GM18867 (cell line): Measurements from ENCODE around the gene VWA3B.

Experiments used
- ATAC-seq: cut with Tn5 transposase; IDR thresholded peaks from one replicate; pipeline ENCODE4 v1.9.1; 2021; ENCODE audit warnings: mild to moderate bottlenecking, moderate library complexity; ENCODE audit not compliant: unreplicated experiment

Gene VWA3B

DNA sequence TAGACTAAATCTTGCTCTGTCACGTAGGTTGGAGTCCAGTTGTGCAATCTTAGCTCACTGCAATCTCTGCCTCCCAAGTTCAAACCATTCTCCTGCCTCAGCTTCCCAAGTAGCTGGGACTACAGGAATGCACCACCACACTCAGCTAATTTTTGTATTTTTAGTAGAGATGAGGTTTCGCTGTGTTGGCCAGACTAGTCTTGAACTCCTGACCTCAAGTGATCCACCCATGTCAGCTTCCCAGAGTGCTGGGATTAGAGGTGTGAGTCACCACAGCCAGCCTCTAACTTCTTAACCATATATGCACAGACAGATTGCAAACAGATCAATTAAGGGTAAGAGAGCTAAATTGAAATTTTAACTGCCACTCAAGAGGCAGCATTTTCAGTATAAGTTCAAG, 237.2 kb downstream of the VWA3B start:
- ATAC-seq, result no peak

GRCh38 chr2:98327776-98328175, 240.8 kb downstream of the VWA3B start:
- ATAC-seq, result no peak

DNA sequence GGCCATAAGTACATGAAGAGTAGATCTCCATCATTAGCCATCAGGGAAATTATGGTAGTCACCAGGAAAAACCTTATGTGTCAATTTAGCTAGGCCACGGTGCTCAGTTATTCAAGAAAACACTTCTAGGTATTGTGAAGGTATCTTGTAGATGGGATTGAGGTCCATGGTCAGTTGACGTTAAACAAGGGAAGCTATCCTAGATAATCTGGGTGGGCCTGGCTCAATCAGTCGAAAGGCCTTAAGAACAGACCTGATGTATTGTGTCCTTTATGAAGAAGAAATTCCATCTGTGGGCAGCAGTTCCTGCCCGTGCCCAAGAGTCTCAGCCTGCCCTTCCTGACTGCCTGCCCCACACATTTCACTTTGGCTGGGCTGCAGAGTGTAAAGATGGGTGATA, 242.6 kb downstream of the VWA3B start:
- no peak for ATAC-seq

DNA sequence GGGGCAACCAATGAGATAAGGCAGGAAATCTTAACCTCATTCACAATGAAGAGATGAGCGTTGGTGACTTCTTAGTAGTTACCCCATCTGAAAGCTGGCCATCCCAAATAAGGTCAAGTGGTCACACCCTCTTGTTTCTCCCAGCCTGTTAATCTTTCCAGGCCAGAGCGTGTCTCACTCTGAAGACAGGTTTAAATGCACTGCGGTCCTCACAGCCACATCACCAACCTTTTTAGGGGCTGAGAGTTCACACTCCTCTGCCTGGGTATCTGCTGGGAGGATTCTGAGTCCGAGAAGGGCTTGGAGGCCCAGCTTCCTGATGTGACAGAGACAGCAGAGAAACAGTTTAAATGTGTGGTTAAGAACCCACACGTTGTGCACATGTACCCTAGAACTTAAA, 246.0 kb downstream of the VWA3B start:
- ATAC-seq, result no peak

GRCh38 chr2:98333922-98334321, 247.0 kb downstream of the VWA3B start:
- ATAC-seq, result no peak

DNA sequence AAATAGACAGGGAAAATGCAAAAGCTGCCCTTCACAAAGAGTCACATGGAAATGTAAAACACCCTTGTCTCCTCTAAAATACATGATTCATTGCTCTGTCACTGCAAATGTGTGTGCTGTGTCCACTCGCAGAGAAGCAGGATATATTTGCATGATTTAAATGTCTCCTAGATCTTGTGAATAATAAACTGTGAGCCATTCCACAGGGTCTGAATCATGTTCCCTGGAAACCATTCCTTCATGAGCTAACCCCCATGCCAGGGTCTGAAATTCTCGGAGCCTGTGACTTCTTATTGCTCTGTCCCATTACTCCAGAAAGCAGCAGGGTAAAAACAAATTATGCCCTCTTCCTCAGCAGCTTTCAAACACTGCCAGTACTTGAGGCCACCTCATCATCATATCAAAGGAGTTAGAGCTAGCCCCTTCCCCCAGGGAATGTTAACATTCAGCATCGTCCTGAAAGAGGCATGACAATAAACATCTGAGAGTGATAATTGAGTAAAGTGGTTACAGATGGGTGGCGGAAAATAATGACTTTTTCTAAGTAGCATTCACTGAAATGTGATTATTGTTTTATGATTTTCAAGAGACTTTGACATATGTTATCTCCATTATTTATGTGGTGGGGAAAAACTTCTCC, 247.6 kb downstream of the VWA3B start:
- ATAC-seq, result no peak

- ATAC-seq, result no peak
These were observed 248.3 kb downstream of the VWA3B start for GRCh38 chr2:98335271-98335670.

DNA sequence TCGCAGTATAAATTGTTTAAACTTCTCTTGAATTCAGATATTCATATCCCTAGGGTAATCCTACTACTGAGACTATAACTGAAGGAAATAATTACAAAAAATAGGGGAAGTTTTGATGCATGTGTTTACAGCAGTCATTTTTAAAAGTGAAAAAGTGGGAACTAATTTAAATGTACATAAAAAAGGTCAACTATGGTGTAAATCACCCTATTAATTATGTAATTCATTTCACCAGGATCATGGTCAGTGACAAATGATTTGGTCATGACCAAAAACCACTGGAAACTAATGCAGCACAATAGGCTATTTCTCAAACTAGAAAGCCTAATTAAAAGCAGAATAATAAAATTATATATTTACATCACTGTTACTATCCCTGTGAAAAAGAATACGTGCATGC, 254.3 kb downstream of the VWA3B start:
- no peak for ATAC-seq

- ATAC-seq, result no peak
These were observed 256.3 kb downstream of the VWA3B start for GRCh38 chr2:98343285-98343684.

DNA sequence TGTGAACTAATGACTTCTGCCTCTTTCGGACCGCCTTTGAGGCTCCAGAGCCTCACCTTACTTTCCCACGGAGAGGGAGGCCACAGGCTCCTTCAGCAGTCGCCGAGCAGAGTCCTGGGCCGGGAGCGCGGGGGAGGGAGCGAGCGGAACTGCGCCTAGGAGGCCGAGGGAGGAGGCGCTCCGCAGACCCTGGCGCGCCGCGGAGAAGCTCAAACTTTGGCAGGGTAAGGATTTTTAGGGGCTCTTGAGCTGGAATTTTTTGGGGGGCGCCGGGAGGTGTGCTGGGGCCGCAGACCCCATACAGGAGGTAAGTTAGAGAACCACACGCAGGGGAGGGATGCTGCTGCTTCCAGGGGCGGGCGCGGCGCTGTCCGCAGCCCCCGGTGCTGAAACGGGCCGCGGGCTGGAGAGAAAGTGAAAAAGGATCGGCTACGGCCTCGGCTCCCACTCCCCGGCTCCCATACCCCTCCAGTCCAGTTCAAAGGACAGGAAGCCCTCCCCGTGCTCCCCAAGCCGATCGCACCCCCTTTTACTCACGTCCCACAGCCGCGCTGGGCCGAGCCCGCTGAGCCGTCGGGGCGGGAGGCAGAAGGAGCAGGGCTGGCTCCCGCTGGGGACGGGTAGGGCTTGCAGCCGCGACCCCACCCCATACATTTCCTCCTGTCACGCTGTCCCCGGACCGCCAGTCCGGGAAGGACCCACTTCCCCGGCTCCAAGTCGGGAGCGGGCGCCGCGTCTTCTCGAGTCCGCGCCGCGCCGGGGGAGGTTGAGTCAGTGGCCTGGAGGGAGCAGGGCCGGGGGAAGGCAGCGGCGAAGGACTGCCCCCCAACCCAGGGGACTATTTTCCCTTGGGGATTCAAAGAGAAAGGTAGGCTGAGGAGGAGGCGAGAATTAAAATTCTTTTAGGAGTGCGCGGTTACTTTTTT, 259.6 kb downstream of the VWA3B start, which contains the start of gene CNGA3:
Gene CNGA3, plus strand, starts transcription at position 146 of the 926 bp plus-strand sequence. CDS start 23,520 bp downstream, outside the sequence.
- ATAC-seq, result no peak

DNA sequence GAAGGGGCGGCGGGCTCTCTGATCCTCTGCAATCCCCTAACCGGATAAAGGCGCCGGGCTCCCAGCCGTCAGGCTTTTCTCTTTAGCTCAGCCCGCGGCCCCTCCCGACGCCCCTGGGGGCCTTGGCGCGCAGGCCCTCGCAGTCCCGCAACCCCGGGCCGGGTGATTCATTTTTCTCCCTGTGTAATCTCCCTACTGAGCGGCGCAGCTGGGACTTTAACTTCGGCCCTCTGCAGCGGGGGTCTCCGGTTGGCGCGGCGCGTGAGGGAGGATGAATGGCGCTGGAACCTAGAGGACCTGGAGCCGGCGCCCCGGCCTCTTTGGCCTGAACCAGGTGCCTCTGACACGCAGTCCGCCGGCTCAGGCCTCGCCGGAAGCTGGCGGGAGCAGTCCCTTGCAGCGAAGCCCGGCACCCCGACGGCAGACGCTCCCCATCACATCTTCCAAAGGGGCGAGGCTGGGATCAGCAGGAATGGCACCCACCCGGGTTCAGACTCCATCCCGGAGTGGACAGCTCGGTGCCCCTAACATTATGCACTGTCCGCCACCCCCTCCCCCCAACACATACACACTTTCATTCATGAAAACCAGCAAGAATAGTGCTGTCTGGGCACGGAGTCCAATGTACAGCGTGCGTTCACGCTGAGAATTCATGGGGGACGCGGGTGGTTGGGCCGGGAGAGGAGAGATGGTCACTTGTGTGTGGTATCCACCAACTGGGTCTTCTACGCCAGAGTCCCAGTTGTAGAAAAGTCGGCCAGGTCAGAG, 260.5 kb downstream of the VWA3B start:
- ATAC-seq, result no peak

- ATAC-seq, result no peak
These were observed 261.1 kb downstream of the VWA3B start for GRCh38 chr2:98348066-98348561.

GRCh38 chr2:98350411-98350810, 263.4 kb downstream of the VWA3B start:
- no peak for ATAC-seq

DNA sequence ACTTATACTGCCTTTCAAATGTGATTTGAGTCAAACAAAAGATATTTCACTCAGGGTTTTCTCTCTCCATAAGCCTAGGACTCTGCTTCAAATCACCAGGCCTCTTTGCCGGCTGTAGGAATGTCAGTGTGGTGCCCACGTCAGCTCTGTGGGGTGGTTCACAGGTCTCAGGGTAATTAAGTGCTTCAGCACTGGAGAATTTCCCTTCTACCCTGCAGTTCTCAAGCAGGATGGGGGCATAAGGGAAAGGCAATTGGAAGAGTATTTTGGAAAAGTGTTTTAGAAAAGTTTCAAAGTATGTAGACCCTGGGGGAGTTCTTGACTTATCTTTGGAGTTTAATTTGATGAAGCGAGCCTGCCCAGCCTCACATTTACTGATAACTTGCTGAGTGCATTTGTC, 268.9 kb downstream of the VWA3B start:
- no peak for ATAC-seq

DNA sequence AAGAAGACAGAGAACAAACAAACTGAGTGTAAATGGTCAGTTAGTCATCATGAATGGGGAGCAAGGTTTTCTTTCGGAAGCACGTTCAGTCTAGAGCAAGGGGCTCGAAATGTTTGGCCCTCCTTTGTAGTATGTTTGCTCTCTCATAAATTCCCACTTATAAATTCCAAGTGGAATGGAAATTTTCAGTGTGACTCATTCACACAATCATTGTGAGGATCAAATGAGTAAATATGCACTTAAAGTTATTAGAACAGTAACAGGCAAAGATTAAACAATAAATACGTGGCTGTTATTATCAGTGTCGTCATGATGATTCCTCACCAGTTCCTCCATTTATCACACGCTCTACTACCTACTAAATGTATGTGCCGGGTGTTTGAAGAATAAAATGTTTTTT, 269.8 kb downstream of the VWA3B start:
- no peak for ATAC-seq

DNA sequence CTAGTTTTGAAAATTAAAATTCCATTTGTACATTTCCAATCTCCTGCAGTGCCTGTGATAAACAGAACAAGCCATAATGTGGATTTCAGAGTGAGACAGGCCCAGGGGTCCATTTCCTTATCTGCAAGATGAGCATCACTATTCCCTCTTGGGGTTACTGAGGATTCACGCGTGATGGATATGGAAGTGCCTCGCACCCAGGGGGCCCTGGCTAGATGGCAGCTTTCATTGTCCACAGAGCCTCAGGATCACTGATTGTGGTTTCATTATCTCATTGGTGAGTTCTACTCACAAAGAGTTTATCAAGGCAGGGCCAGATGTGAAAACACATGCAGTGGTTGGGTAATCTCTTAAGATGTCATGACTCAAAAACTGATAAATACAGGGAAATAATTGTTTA, 270.9 kb downstream of the VWA3B start:
- no peak for ATAC-seq

- ATAC-seq, result no peak
These were observed 273.0 kb downstream of the VWA3B start for GRCh38 chr2:98359986-98360385.
